Liver (tissue), 9 donors: Measurements from ENCODE around the gene ERICH6. TPM values are rescaled to one million over a fixed set of nuclear protein-coding genes. Genes with fewer than 3 reads are reported as not detected.

Experiments used
- DNase-seq: peaks from one replicate; pipeline ENCODE4 v3.0.0-alpha.2; 2017; ENCODE audit warnings: low spot score
- H3K27ac ChIP-seq, 2 donors: one replicate each; pipeline ENCODE4 v1.7.0; 2013; ENCODE audit warnings: inconsistent platforms in 2 of 2, low read length in 2 of 2, control low read depth in 1 of 2, low read depth in 1 of 2, mild to moderate bottlenecking in 1 of 2
- H3K27me3 ChIP-seq, 4 donors: one replicate each; pipeline versions ENCODE4 v1.6.1 to v1.7.0; 2013; ENCODE audit warnings: low read length in 3 of 4, inconsistent platforms in 1 of 4, mild to moderate bottlenecking in 1 of 4, moderate library complexity in 1 of 4; ENCODE audit not compliant: control insufficient read depth in 4 of 4, insufficient read depth in 4 of 4
- H3K36me3 ChIP-seq, 4 donors: one replicate each; pipeline versions ENCODE4 v1.6.1 to v1.7.0; 2013; ENCODE audit warnings: low read length in 3 of 4, mild to moderate bottlenecking in 3 of 4, low read depth in 1 of 4, moderate library complexity in 1 of 4; ENCODE audit not compliant: control insufficient read depth in 4 of 4, insufficient read depth in 3 of 4
- H3K4me1 ChIP-seq, 4 donors: one replicate each; pipeline versions ENCODE4 v1.6.1 to v1.7.0; 2013; ENCODE audit warnings: low read length in 3 of 4, mild to moderate bottlenecking in 3 of 4, moderate library complexity in 1 of 4; ENCODE audit not compliant: control insufficient read depth in 4 of 4, insufficient read depth in 4 of 4
- H3K4me3 ChIP-seq, 3 donors: one replicate each; pipeline versions ENCODE4 v1.6.1 to v1.7.0; 2013; ENCODE audit warnings: low read length in 3 of 3, control low read depth in 1 of 3, low read depth in 1 of 3, mild to moderate bottlenecking in 1 of 3
- H3K9ac ChIP-seq, 2 donors: one replicate each; pipeline ENCODE4 v1.7.0; 2013; ENCODE audit warnings: low read length in 2 of 2, mild to moderate bottlenecking in 2 of 2, moderate library complexity in 2 of 2, control low read depth in 1 of 2, low read depth in 1 of 2
- H3K9me3 ChIP-seq, 4 donors: one replicate each; pipeline versions ENCODE4 v1.6.1 to v1.7.0; 2013; ENCODE audit warnings: low read length in 3 of 4; ENCODE audit not compliant: control insufficient read depth in 4 of 4
- CTCF ChIP-seq: fragments of 150-350 bp; IDR thresholded peaks from 2 replicates; pipeline ENCODE4 v1.5.1; 2017; ENCODE audit warnings: improper control_type of control experiment, low read depth, low read length; ENCODE audit not compliant: missing input control
- EGR1 ChIP-seq, 2 donors: IDR thresholded peaks; 2 replicates each; pipeline ENCODE4 v1.6.1; 2016 to 2018; ENCODE audit warnings: antibody characterized with exemption in 2 of 2, low read depth in 2 of 2
- FOXA1 ChIP-seq: IDR thresholded peaks from 2 replicates; pipeline ENCODE4 v1.6.1; 2016; ENCODE audit warnings: antibody characterized with exemption
- FOXA2 ChIP-seq: IDR thresholded peaks from 2 replicates; pipeline ENCODE4 v1.6.1; 2016; ENCODE audit warnings: antibody characterized with exemption
- GABPA ChIP-seq, 2 donors: IDR thresholded peaks in 1 of 2; conservative IDR thresholded peaks in 1 of 2; 2 replicates each; pipeline ENCODE4 v1.6.1; 2016; ENCODE audit warnings: antibody characterized with exemption in 2 of 2, mild to moderate bottlenecking in 1 of 2, moderate library complexity in 1 of 2
- HNF4A ChIP-seq, 2 donors: conservative IDR thresholded peaks; 2 replicates each; pipeline ENCODE4 v1.6.1; 2016; ENCODE audit warnings: antibody characterized with exemption in 2 of 2, mild to moderate bottlenecking in 2 of 2
- HNF4G ChIP-seq: IDR thresholded peaks from 2 replicates; pipeline ENCODE4 v1.6.1; 2016; ENCODE audit warnings: antibody characterized with exemption
- JUND ChIP-seq, 2 donors: IDR thresholded peaks; 2 replicates each; pipeline ENCODE4 v1.6.1; 2016; ENCODE audit warnings: antibody characterized with exemption in 2 of 2
- NR2F2 ChIP-seq: IDR thresholded peaks from 2 replicates; pipeline ENCODE4 v1.6.1; 2016; ENCODE audit warnings: antibody characterized with exemption
- RAD21 ChIP-seq, 2 donors: IDR thresholded peaks; 2 replicates each; pipeline ENCODE4 v1.6.1; 2016; ENCODE audit warnings: antibody characterized with exemption in 2 of 2, mild to moderate bottlenecking in 2 of 2
- REST ChIP-seq: IDR thresholded peaks from 2 replicates; pipeline ENCODE4 v1.6.1; 2016; ENCODE audit warnings: antibody characterized with exemption, mild to moderate bottlenecking
- RXRA ChIP-seq, 2 donors: IDR thresholded peaks; 2 replicates each; pipeline ENCODE4 v1.6.1; 2017 to 2018; ENCODE audit warnings: antibody characterized with exemption in 2 of 2, mild to moderate bottlenecking in 1 of 2
- SP1 ChIP-seq: IDR thresholded peaks from 2 replicates; pipeline ENCODE4 v1.6.1; 2018; ENCODE audit warnings: antibody characterized with exemption, mild to moderate bottlenecking
- TAF1 ChIP-seq: conservative IDR thresholded peaks from 2 replicates; pipeline ENCODE4 v1.6.1; 2016; ENCODE audit warnings: antibody characterized with exemption, mild to moderate bottlenecking
- YY1 ChIP-seq: IDR thresholded peaks from 2 replicates; pipeline ENCODE4 v1.6.1; 2016; ENCODE audit warnings: antibody characterized with exemption, mild to moderate bottlenecking
- ZBTB33 ChIP-seq: IDR thresholded peaks from 2 replicates; pipeline ENCODE4 v1.6.1; 2016; ENCODE audit warnings: antibody characterized with exemption
- WGBS: extraction: QIAGEN DNeasy Blood & Tissue Kit; methylation state at CpG from one replicate; pipeline ENCODE4 v1.1.7; 2013; 5-methylcytosine and 5-hydroxymethylcytosine counted together
- polyA plus RNA-seq, 2 donors: library from polyadenylated mRNA; stranded (reverse) in 1 of 2; unstranded in 1 of 2; fragments of 200-250 nt in 1 of 2; fragments of >200 nt in 1 of 2; fragmentation: Nextera tagmentation in 1 of 2; extraction: Ambion mirVana in 1 of 2; gene quantifications; one replicate each; pipeline versions ENCODE4 v1.2.1 to v1.2.3, GENCODE V29; 2013 to 2015
- total RNA-seq, 2 donors: library from RNA; depleted of rRNA; stranded (reverse); fragments of >200 nt; gene quantifications; one replicate each; pipeline ENCODE4 v1.2.3, GENCODE V29; 2014
- TF ChIP-seq, protein P1 (sequence below): IDR thresholded peaks from 2 replicates; pipeline ENCODE4 v1.6.1; 2016; ENCODE audit warnings: antibody characterized with exemption
- TF ChIP-seq, protein P2 (sequence below): IDR thresholded peaks from 2 replicates; pipeline ENCODE4 v1.6.1; 2016; ENCODE audit warnings: antibody characterized with exemption
- donor health status: healthy.
- donor health status: healthy.
- donor health status: healthy.
- donor health status: healthy.
- donor health status: healthy.

Gene ERICH6
- total and polyA plus RNA-seq, 4 donors = under 0.01 TPM; not detected in 3

DNA sequence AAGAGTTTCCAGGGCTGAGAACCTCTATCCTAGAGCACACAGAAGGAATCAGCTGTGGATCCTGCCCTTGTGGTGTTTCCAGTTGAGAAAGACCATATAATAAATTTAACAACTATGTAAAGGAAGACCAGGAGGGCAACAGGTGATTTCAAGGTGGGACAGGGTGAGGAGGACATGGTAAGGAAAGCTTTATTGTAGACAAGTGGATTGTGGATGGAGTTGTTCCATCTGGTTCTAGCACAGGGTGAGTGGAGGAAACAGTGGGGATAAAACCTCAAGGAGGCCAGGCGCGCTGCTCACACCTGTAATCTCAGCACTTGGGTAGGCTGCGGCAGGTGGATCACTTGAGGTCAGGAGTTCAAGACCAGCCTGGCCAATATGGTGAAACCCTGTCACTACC is 42.1 kb upstream of the ERICH6 start:
- peak overlapping the region in 1 of 2 donors; percentile 69 for H3K27ac ChIP-seq
- H3K36me3 ChIP-seq = peaks cover 0 to 4% (median 2%) of the 10 kb centered on the region in 4 donors
- no peaks in the 10 kb centered on the region for H3K9me3 ChIP-seq
- DNase-seq = no peak
- no peaks in the 10 kb centered on the region for H3K27me3 ChIP-seq
- TF ChIP-seq, protein P1, sequence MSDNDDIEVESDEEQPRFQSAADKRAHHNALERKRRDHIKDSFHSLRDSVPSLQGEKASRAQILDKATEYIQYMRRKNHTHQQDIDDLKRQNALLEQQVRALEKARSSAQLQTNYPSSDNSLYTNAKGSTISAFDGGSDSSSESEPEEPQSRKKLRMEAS = no peak
- TF ChIP-seq ZBTB33 = no peak
- TF ChIP-seq FOXA1 = no peak
- TF ChIP-seq REST = no peak
- no peak for TF ChIP-seq GABPA (IDR thresholded peaks at IDR 0.05 in 1 of 2, conservative IDR thresholded peaks at IDR 0.05 in 1 of 2)
- TF ChIP-seq HNF4A (conservative IDR thresholded peaks at IDR 0.05) = no peak
- no peak for TF ChIP-seq SP1
- no peak for TF ChIP-seq TAF1
- no peak for TF ChIP-seq YY1
- H3K4me3 ChIP-seq = no peak overlapping the region
- no peak overlapping the region for H3K9ac ChIP-seq
- WGBS = 95% methylated on average over 3 of the region's 3 CpGs
- H3K4me1 ChIP-seq = peaks cover 16 to 95% (median 90%) of the 10 kb centered on the region in 4 donors

DNA sequence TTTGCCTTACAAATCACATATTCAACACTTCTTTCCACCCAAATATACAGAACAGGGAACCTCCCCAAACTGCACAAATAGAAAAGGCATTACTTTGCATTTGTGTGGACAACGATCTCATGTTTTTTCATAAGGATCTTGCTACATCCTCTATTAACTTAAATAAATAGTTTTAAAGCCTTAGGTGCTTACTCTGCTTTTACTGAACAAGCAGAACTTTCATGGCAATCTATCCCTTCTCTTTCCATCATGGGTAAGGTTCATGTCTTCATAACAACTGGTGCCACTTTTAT is 41.1 kb upstream of the ERICH6 start:
- Histone ChIP-seq H3K27ac (peak overlapping the region; percentile 46 to 69), H3K36me3 (peaks cover 0 to 4% (median 2%) of the 10 kb centered on the region in 4 donors), H3K9ac (peak overlapping the region in 1 of 2 donors; percentile 52), H3K9me3 (no peaks in the 10 kb centered on the region), H3K4me1 (peaks cover 15 to 97% (median 91%) of the 10 kb centered on the region in 4 donors), H3K4me3 (no peak overlapping the region), H3K27me3 (no peaks in the 10 kb centered on the region)
- no peak for DNase-seq
- TF ChIP-seq EGR1 (IDR thresholded peaks at IDR 0.05; ENCODE audit: low read depth in 2 of 2) (no peak), RXRA (IDR thresholded peaks at IDR 0.05) (no peak), TAF1 (peak; percentile 24), NR2F2 (no peak), ZBTB33 (peak; percentile 23), SP1 (no peak), FOXA2 (no peak), HNF4G (no peak), RAD21 (IDR thresholded peaks at IDR 0.05) (no peak), CTCF (no peak), REST (peak; percentile 4), YY1 (peak; percentile 6), FOXA1 (no peak), HNF4A (conservative IDR thresholded peaks at IDR 0.05) (peak in 1 of 2 donors; percentile 18), GABPA (IDR thresholded peaks at IDR 0.05 in 1 of 2, conservative IDR thresholded peaks at IDR 0.05 in 1 of 2) (no peak), JUND (IDR thresholded peaks at IDR 0.05) (no peak)
- TF ChIP-seq, protein P1 = no peak
- TF ChIP-seq, protein P2, sequence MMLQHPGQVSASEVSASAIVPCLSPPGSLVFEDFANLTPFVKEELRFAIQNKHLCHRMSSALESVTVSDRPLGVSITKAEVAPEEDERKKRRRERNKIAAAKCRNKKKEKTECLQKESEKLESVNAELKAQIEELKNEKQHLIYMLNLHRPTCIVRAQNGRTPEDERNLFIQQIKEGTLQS = no peak
- 11% methylated on average over 1 of the region's 1 CpG for WGBS
